ENCODE results near the gene NR2C1.

DNA sequence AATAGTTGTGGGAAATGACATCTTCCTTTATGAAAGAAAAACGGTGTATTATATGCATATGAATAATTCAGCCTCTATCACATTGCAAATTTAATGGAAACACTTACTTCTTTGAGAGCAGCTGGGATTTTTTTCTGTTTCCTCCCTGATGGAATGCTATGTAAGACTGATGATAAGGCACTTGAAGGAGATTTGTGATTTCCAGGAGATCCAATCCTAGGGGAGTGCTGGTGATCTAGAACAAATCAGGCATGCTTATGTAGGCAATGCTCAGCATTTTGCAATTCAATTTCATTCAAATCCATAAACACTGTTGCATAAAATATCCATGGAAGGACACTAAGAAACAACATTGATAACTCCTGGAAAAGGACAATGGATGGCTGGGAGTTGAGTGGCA, 16.0 kb upstream of the NR2C1 start:
- no peak for TF ChIP-seq POLR2AphosphoS5 (IDR thresholded peaks at IDR 0.05; ENCODE audit: low read depth, low read length)
- TF ChIP-seq, protein P1, sequence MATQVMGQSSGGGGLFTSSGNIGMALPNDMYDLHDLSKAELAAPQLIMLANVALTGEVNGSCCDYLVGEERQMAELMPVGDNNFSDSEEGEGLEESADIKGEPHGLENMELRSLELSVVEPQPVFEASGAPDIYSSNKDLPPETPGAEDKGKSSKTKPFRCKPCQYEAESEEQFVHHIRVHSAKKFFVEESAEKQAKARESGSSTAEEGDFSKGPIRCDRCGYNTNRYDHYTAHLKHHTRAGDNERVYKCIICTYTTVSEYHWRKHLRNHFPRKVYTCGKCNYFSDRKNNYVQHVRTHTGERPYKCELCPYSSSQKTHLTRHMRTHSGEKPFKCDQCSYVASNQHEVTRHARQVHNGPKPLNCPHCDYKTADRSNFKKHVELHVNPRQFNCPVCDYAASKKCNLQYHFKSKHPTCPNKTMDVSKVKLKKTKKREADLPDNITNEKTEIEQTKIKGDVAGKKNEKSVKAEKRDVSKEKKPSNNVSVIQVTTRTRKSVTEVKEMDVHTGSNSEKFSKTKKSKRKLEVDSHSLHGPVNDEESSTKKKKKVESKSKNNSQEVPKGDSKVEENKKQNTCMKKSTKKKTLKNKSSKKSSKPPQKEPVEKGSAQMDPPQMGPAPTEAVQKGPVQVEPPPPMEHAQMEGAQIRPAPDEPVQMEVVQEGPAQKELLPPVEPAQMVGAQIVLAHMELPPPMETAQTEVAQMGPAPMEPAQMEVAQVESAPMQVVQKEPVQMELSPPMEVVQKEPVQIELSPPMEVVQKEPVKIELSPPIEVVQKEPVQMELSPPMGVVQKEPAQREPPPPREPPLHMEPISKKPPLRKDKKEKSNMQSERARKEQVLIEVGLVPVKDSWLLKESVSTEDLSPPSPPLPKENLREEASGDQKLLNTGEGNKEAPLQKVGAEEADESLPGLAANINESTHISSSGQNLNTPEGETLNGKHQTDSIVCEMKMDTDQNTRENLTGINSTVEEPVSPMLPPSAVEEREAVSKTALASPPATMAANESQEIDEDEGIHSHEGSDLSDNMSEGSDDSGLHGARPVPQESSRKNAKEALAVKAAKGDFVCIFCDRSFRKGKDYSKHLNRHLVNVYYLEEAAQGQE (IDR thresholded peaks at IDR 0.05; ENCODE audit: insufficient read depth in 1 of 2, low read depth in 2 of 2, low read length in 2 of 2) = no peak
- no peak for TF ChIP-seq SIN3A (IDR thresholded peaks at IDR 0.05; ENCODE audit: borderline replicate concordance, insufficient read depth, low read length)

All from PFSK-1 (cell line).